ENCODE measurements around the gene MMP28.
A peak's percentile ranks its signal among the peaks of the same experiment; 100 is the strongest.

MMP28 gene

GRCh38 chr17:35727635-35728034 lies 67.8 kb downstream of the MMP28 start:
- Histone ChIP-seq H3K79me2 (ENCODE audit: low read length) (no peaks in the 10 kb centered on the region), H2AFZ (ENCODE audit: low read length) (no peak overlapping the region), H3K4me1 (ENCODE audit: low read length) (peaks cover 18% of the 10 kb centered on the region), H3K36me3 (replicated peaks; ENCODE audit: insufficient read depth, low read length) (no peaks in the 10 kb centered on the region), H3K9me3 (replicated peaks; ENCODE audit: insufficient read depth, low read length) (no peaks in the 10 kb centered on the region), H3K4me3 (ENCODE audit: low read length) (no peak overlapping the region), H4K20me1 (ENCODE audit: insufficient read depth, low read length) (no peaks in the 10 kb centered on the region), H3K27me3 (replicated peaks; ENCODE audit: insufficient read depth, low read length) (no peaks in the 10 kb centered on the region), H3K9ac (ENCODE audit: low read length) (no peak overlapping the region), H3K9me2 (replicated peaks; ENCODE audit: insufficient read depth, low read length) (no peaks in the 10 kb centered on the region), H3K4me2 (ENCODE audit: low read depth, low read length) (no peak overlapping the region), H3F3A (ENCODE audit: insufficient read depth, low read length) (no peaks in the 10 kb centered on the region), H3K27ac (ENCODE audit: low read length) (peak overlapping the region; percentile 12; the same call in 1 of the 2 replicates)
- no peak for DNase-seq
- no peak for TF ChIP-seq EZH2phosphoT487 (IDR thresholded peaks at IDR 0.05; ENCODE audit: low read length)

- no peaks in the 10 kb centered on the region for H4K20me1 ChIP-seq (ENCODE audit: insufficient read depth, low read length)
- H3K27ac ChIP-seq (ENCODE audit: low read length), result peak overlapping the region; percentile 12; the same call in 1 of the 2 replicates
- no peaks in the 10 kb centered on the region for H3K27me3 ChIP-seq (replicated peaks; ENCODE audit: insufficient read depth, low read length)
- H3K4me3 ChIP-seq (ENCODE audit: low read length), result no peak overlapping the region
- no peak overlapping the region for H2AFZ ChIP-seq (ENCODE audit: low read length)
- no peak for DNase-seq
- no peaks in the 10 kb centered on the region for H3F3A ChIP-seq (ENCODE audit: insufficient read depth, low read length)
- H3K79me2 ChIP-seq (ENCODE audit: low read length), result no peaks in the 10 kb centered on the region
- no peak overlapping the region for H3K9ac ChIP-seq (ENCODE audit: low read length)
- TF ChIP-seq, protein P1, sequence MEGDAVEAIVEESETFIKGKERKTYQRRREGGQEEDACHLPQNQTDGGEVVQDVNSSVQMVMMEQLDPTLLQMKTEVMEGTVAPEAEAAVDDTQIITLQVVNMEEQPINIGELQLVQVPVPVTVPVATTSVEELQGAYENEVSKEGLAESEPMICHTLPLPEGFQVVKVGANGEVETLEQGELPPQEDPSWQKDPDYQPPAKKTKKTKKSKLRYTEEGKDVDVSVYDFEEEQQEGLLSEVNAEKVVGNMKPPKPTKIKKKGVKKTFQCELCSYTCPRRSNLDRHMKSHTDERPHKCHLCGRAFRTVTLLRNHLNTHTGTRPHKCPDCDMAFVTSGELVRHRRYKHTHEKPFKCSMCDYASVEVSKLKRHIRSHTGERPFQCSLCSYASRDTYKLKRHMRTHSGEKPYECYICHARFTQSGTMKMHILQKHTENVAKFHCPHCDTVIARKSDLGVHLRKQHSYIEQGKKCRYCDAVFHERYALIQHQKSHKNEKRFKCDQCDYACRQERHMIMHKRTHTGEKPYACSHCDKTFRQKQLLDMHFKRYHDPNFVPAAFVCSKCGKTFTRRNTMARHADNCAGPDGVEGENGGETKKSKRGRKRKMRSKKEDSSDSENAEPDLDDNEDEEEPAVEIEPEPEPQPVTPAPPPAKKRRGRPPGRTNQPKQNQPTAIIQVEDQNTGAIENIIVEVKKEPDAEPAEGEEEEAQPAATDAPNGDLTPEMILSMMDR (IDR thresholded peaks at IDR 0.05; ENCODE audit: low read length), result no peak
- TF ChIP-seq EZH2phosphoT487 (IDR thresholded peaks at IDR 0.05; ENCODE audit: low read length) (no peak), EZH2 (optimal IDR thresholded peaks at IDR 0.05; ENCODE audit: low read depth, low read length) (no peak)
- H3K9me2 ChIP-seq (replicated peaks; ENCODE audit: insufficient read depth, low read length), result no peaks in the 10 kb centered on the region
- peaks cover 18% of the 10 kb centered on the region for H3K4me1 ChIP-seq (ENCODE audit: low read length)
- no peaks in the 10 kb centered on the region for H3K9me3 ChIP-seq (replicated peaks; ENCODE audit: insufficient read depth, low read length)
- H3K4me2 ChIP-seq (ENCODE audit: low read depth, low read length), result no peak overlapping the region
- no peaks in the 10 kb centered on the region for H3K36me3 ChIP-seq (replicated peaks; ENCODE audit: insufficient read depth, low read length)
Observed at GRCh38 chr17:35726953-35727460, 68.4 kb downstream of the MMP28 start.

GRCh38 chr17:35726127-35726952 lies 69.1 kb downstream of the MMP28 start:
- DNase-seq, result no peak
- peak overlapping the region; percentile 12; the same call in 1 of the 2 replicates for H3K27ac ChIP-seq (ENCODE audit: low read length)

More at GRCh38 chr17:35726127-35726952, 69.1 kb downstream of the MMP28 start:
- no peak overlapping the region for H2AFZ ChIP-seq (ENCODE audit: low read length)
- H3K4me1 ChIP-seq (ENCODE audit: low read length), result peaks cover 18% of the 10 kb centered on the region
- no peaks in the 10 kb centered on the region for H3K9me2 ChIP-seq (replicated peaks; ENCODE audit: insufficient read depth, low read length)
- no peaks in the 10 kb centered on the region for H3K27me3 ChIP-seq (replicated peaks; ENCODE audit: insufficient read depth, low read length)
- no peak overlapping the region for H3K9ac ChIP-seq (ENCODE audit: low read length)
- H4K20me1 ChIP-seq (ENCODE audit: insufficient read depth, low read length), result no peaks in the 10 kb centered on the region
- no peaks in the 10 kb centered on the region for H3K36me3 ChIP-seq (replicated peaks; ENCODE audit: insufficient read depth, low read length)
- H3K4me3 ChIP-seq (ENCODE audit: low read length), result no peak overlapping the region
- no peaks in the 10 kb centered on the region for H3K9me3 ChIP-seq (replicated peaks; ENCODE audit: insufficient read depth, low read length)
- H3K4me2 ChIP-seq (ENCODE audit: low read depth, low read length), result no peak overlapping the region
- H3K79me2 ChIP-seq (ENCODE audit: low read length), result no peaks in the 10 kb centered on the region
- no peaks in the 10 kb centered on the region for H3F3A ChIP-seq (ENCODE audit: insufficient read depth, low read length)
- TF ChIP-seq, protein P1 (IDR thresholded peaks at IDR 0.05; ENCODE audit: low read length), result no peak
- TF ChIP-seq EZH2phosphoT487 (IDR thresholded peaks at IDR 0.05; ENCODE audit: low read length) (no peak), EZH2 (optimal IDR thresholded peaks at IDR 0.05; ENCODE audit: low read depth, low read length) (no peak)
